ENCODE data around the gene ELK3. TPM values are rescaled to one million over a fixed set of nuclear protein-coding genes. Genes with fewer than 3 reads are reported as not detected.

ELK3 gene
- polyA plus RNA-seq, 1 donor: 21.0 TPM

- Histone ChIP-seq H3K9me3 (ENCODE audit: control insufficient read depth, low read depth, low read length) (no peaks in the 10 kb centered on the region), H3K4me3 (ENCODE audit: low read length) (no peak overlapping the region), H3K27ac (ENCODE audit: low read length) (no peak overlapping the region), H3K36me3 (ENCODE audit: control insufficient read depth, insufficient read depth, low read length) (peaks cover 30% of the 10 kb centered on the region), H3K27me3 (ENCODE audit: control insufficient read depth, insufficient read depth, low read length) (no peaks in the 10 kb centered on the region), H3K4me1 (ENCODE audit: control insufficient read depth, insufficient read depth, low read length) (no peaks in the 10 kb centered on the region)
- DNase-seq: no peak
Measured at GRCh38 chr12:96274331-96274730, 80.2 kb downstream of the ELK3 start.

GRCh38 chr12:96285158-96285557 lies 91.0 kb downstream of the ELK3 start:
- DNase-seq: no peak
- H3K9me3 ChIP-seq (ENCODE audit: control insufficient read depth, low read depth, low read length): no peaks in the 10 kb centered on the region
- H3K27me3 ChIP-seq (ENCODE audit: control insufficient read depth, insufficient read depth, low read length): no peaks in the 10 kb centered on the region
- peaks cover 48% of the 10 kb centered on the region for H3K36me3 ChIP-seq (ENCODE audit: control insufficient read depth, insufficient read depth, low read length)
- no peak overlapping the region for H3K27ac ChIP-seq (ENCODE audit: low read length)
- no peaks in the 10 kb centered on the region for H3K4me1 ChIP-seq (ENCODE audit: control insufficient read depth, insufficient read depth, low read length)
- H3K4me3 ChIP-seq (ENCODE audit: low read length): no peak overlapping the region

GRCh38 chr12:96289067-96289466 lies 94.9 kb downstream of the ELK3 start:
- no CpG with 5 or more reads among the region's 5 CpGs for WGBS (ENCODE audit: insufficient coverage, low lambda C conversion rate)

GRCh38 chr12:96293093-96293492 lies 98.9 kb downstream of the ELK3 start:
- no CpG with 5 or more reads among the region's 2 CpGs for WGBS (ENCODE audit: insufficient coverage, low lambda C conversion rate)

More at GRCh38 chr12:96289067-96289466, 94.9 kb downstream of the ELK3 start:
- H3K36me3 ChIP-seq (ENCODE audit: control insufficient read depth, insufficient read depth, low read length): peaks cover 29% of the 10 kb centered on the region
- no peaks in the 10 kb centered on the region for H3K9me3 ChIP-seq (ENCODE audit: control insufficient read depth, low read depth, low read length)
- H3K27ac ChIP-seq (ENCODE audit: low read length): no peak overlapping the region
- no peak for DNase-seq
- no peak overlapping the region for H3K4me3 ChIP-seq (ENCODE audit: low read length)
- H3K27me3 ChIP-seq (ENCODE audit: control insufficient read depth, insufficient read depth, low read length): no peaks in the 10 kb centered on the region
- no peaks in the 10 kb centered on the region for H3K4me1 ChIP-seq (ENCODE audit: control insufficient read depth, insufficient read depth, low read length)

GRCh38 chr12:96294831-96295230 lies 100.7 kb downstream of the ELK3 start:
- Histone ChIP-seq H3K9me3 (ENCODE audit: control insufficient read depth, low read depth, low read length) (no peaks in the 10 kb centered on the region), H3K36me3 (ENCODE audit: control insufficient read depth, insufficient read depth, low read length) (peaks cover 14% of the 10 kb centered on the region), H3K27me3 (ENCODE audit: control insufficient read depth, insufficient read depth, low read length) (no peaks in the 10 kb centered on the region), H3K4me1 (ENCODE audit: control insufficient read depth, insufficient read depth, low read length) (no peaks in the 10 kb centered on the region), H3K27ac (ENCODE audit: low read length) (no peak overlapping the region), H3K4me3 (ENCODE audit: low read length) (no peak overlapping the region)
- DNase-seq: no peak
- 100% methylated on average over 2 of the region's 3 CpGs for WGBS (ENCODE audit: insufficient coverage, low lambda C conversion rate)

More at GRCh38 chr12:96293093-96293492, 98.9 kb downstream of the ELK3 start:
- Histone ChIP-seq H3K4me1 (ENCODE audit: control insufficient read depth, insufficient read depth, low read length) (no peaks in the 10 kb centered on the region), H3K9me3 (ENCODE audit: control insufficient read depth, low read depth, low read length) (no peaks in the 10 kb centered on the region), H3K27ac (ENCODE audit: low read length) (no peak overlapping the region), H3K4me3 (ENCODE audit: low read length) (no peak overlapping the region), H3K27me3 (ENCODE audit: control insufficient read depth, insufficient read depth, low read length) (no peaks in the 10 kb centered on the region), H3K36me3 (ENCODE audit: control insufficient read depth, insufficient read depth, low read length) (peaks cover 21% of the 10 kb centered on the region)
- DNase-seq: no peak

- DNase-seq: no peak
- 93% methylated on average over 3 of the region's 6 CpGs for WGBS (ENCODE audit: insufficient coverage, low lambda C conversion rate)
- Histone ChIP-seq H3K36me3 (ENCODE audit: control insufficient read depth, insufficient read depth, low read length) (peaks cover 15% of the 10 kb centered on the region), H3K4me3 (ENCODE audit: low read length) (no peak overlapping the region), H3K27me3 (ENCODE audit: control insufficient read depth, insufficient read depth, low read length) (no peaks in the 10 kb centered on the region), H3K27ac (ENCODE audit: low read length) (no peak overlapping the region), H3K9me3 (ENCODE audit: control insufficient read depth, low read depth, low read length) (no peaks in the 10 kb centered on the region), H3K4me1 (ENCODE audit: control insufficient read depth, insufficient read depth, low read length) (no peaks in the 10 kb centered on the region)
Measured at GRCh38 chr12:96295532-96296160, 101.5 kb downstream of the ELK3 start.

- 100% methylated on average over 1 of the region's 4 CpGs for WGBS (ENCODE audit: insufficient coverage, low lambda C conversion rate)
- Histone ChIP-seq H3K4me1 (ENCODE audit: control insufficient read depth, insufficient read depth, low read length) (no peaks in the 10 kb centered on the region), H3K9me3 (ENCODE audit: control insufficient read depth, low read depth, low read length) (no peaks in the 10 kb centered on the region), H3K36me3 (ENCODE audit: control insufficient read depth, insufficient read depth, low read length) (peaks cover 13% of the 10 kb centered on the region), H3K27me3 (ENCODE audit: control insufficient read depth, insufficient read depth, low read length) (no peaks in the 10 kb centered on the region), H3K27ac (ENCODE audit: low read length) (no peak overlapping the region), H3K4me3 (ENCODE audit: low read length) (no peak overlapping the region)
- no peak for DNase-seq
Measured at GRCh38 chr12:96297504-96297903, 103.3 kb downstream of the ELK3 start.

GRCh38 chr12:96300064-96300463 lies 105.9 kb downstream of the ELK3 start:
- H3K9me3 ChIP-seq (ENCODE audit: control insufficient read depth, low read depth, low read length): no peaks in the 10 kb centered on the region

GRCh38 chr12:96301732-96302131 lies 107.6 kb downstream of the ELK3 start:
- peaks cover 4% of the 10 kb centered on the region for H3K4me1 ChIP-seq (ENCODE audit: control insufficient read depth, insufficient read depth, low read length)
- DNase-seq: no peak
- peaks cover 11% of the 10 kb centered on the region for H3K36me3 ChIP-seq (ENCODE audit: control insufficient read depth, insufficient read depth, low read length)
- no peaks in the 10 kb centered on the region for H3K27me3 ChIP-seq (ENCODE audit: control insufficient read depth, insufficient read depth, low read length)
- no peaks in the 10 kb centered on the region for H3K9me3 ChIP-seq (ENCODE audit: control insufficient read depth, low read depth, low read length)
- WGBS (ENCODE audit: insufficient coverage, low lambda C conversion rate): 100% methylated on average over 3 of the region's 4 CpGs
- no peak overlapping the region for H3K4me3 ChIP-seq (ENCODE audit: low read length)
- H3K27ac ChIP-seq (ENCODE audit: low read length): no peak overlapping the region

More at GRCh38 chr12:96300064-96300463, 105.9 kb downstream of the ELK3 start:
- H3K4me3 ChIP-seq (ENCODE audit: low read length): no peak overlapping the region
- no peak overlapping the region for H3K27ac ChIP-seq (ENCODE audit: low read length)
- WGBS (ENCODE audit: insufficient coverage, low lambda C conversion rate): 77% methylated on average over 2 of the region's 5 CpGs
- no peaks in the 10 kb centered on the region for H3K27me3 ChIP-seq (ENCODE audit: control insufficient read depth, insufficient read depth, low read length)
- H3K4me1 ChIP-seq (ENCODE audit: control insufficient read depth, insufficient read depth, low read length): peaks cover 4% of the 10 kb centered on the region
- peaks cover 10% of the 10 kb centered on the region for H3K36me3 ChIP-seq (ENCODE audit: control insufficient read depth, insufficient read depth, low read length)
- DNase-seq: no peak

GRCh38 chr12:96302687-96303310 lies 108.6 kb downstream of the ELK3 start:
- peaks cover 7% of the 10 kb centered on the region for H3K36me3 ChIP-seq (ENCODE audit: control insufficient read depth, insufficient read depth, low read length)
- 17% methylated on average over 1 of the region's 2 CpGs for WGBS (ENCODE audit: insufficient coverage, low lambda C conversion rate)
- no peak for DNase-seq
- H3K27ac ChIP-seq (ENCODE audit: low read length): no peak overlapping the region
- H3K9me3 ChIP-seq (ENCODE audit: control insufficient read depth, low read depth, low read length): no peaks in the 10 kb centered on the region
- H3K4me3 ChIP-seq (ENCODE audit: low read length): no peak overlapping the region
- peaks cover 4% of the 10 kb centered on the region for H3K4me1 ChIP-seq (ENCODE audit: control insufficient read depth, insufficient read depth, low read length)
- no peaks in the 10 kb centered on the region for H3K27me3 ChIP-seq (ENCODE audit: control insufficient read depth, insufficient read depth, low read length)

GRCh38 chr12:96303653-96304052 lies 109.5 kb downstream of the ELK3 start:
- no peak overlapping the region for H3K27ac ChIP-seq (ENCODE audit: low read length)
- H3K4me3 ChIP-seq (ENCODE audit: low read length): no peak overlapping the region
- no peaks in the 10 kb centered on the region for H3K27me3 ChIP-seq (ENCODE audit: control insufficient read depth, insufficient read depth, low read length)
- DNase-seq: no peak
- no peaks in the 10 kb centered on the region for H3K9me3 ChIP-seq (ENCODE audit: control insufficient read depth, low read depth, low read length)
- peaks cover 4% of the 10 kb centered on the region for H3K4me1 ChIP-seq (ENCODE audit: control insufficient read depth, insufficient read depth, low read length)
- H3K36me3 ChIP-seq (ENCODE audit: control insufficient read depth, insufficient read depth, low read length): peaks cover 6% of the 10 kb centered on the region

Data from large intestine (tissue), 3 donors.